ENCODE data around the gene TMED6.
A peak's percentile ranks its signal among the peaks of the same experiment; 100 is the strongest.
"Not testable (repeated sequence)": the region's sequence is repeated elsewhere in the genome, so short reads cannot be mapped to it uniquely, and the experiment has no call there.

TMED6 gene

GRCh38 chr16:69360070-69360469 is 8.5 kb upstream of the TMED6 start:
- not testable (repeated sequence) for DNase-seq (ENCODE audit: low read depth in 2 of 2)

GRCh38 chr16:69350536-69351133 is 951 bp downstream of the TMED6 start:
- DNase-seq (ENCODE audit: low read depth in 2 of 2), result no peak

GRCh38 chr16:69349536-69349935 is 2.0 kb downstream of the TMED6 start:
- DNase-seq (ENCODE audit: low read depth in 2 of 2), result no peak

- no peak for DNase-seq (ENCODE audit: low read depth in 2 of 2)
These were observed 3.4 kb downstream of the TMED6 start for GRCh38 chr16:69348222-69348621.

- DNase-seq (ENCODE audit: low read depth in 2 of 2), result no peak
These were observed 4.9 kb downstream of the TMED6 start for GRCh38 chr16:69346683-69347082.

- DNase-seq (ENCODE audit: low read depth in 2 of 2), result no peak
These were observed 5.7 kb downstream of the TMED6 start for GRCh38 chr16:69345923-69346322.

- no peak for DNase-seq (ENCODE audit: low read depth in 2 of 2)
These were observed 7.4 kb downstream of the TMED6 start for GRCh38 chr16:69344171-69344570.

- DNase-seq (ENCODE audit: low read depth in 2 of 2), result peak in 1 of 2 donors; percentile 22
These were observed 11.4 kb downstream of the TMED6 start for GRCh38 chr16:69340095-69340644.

GRCh38 chr16:69339289-69340094 is 12.1 kb downstream of the TMED6 start, which contains the start of the genes COG8 and NIP7:
COG8 (minus strand) TSS chr16:69339564; CDS start chr16:69339552, 12 bp downstream.
NIP7 (plus strand) TSS chr16:69339772; CDS start chr16:69339830, 58 bp downstream.
- peak; percentile 83 to 88 for DNase-seq (ENCODE audit: low read depth in 2 of 2)

GRCh38 chr16:69338557-69339288 is 12.9 kb downstream of the TMED6 start:
- peak; percentile 30 to 45 for DNase-seq (ENCODE audit: low read depth in 2 of 2)

- DNase-seq (ENCODE audit: low read depth in 2 of 2), result no peak
These were observed 16.9 kb downstream of the TMED6 start for GRCh38 chr16:69334696-69335095.

GRCh38 chr16:69330286-69331109 is 21.1 kb downstream of the TMED6 start, which contains the start of gene PDF:
PDF (minus strand) TSS chr16:69330588; CDS start chr16:69330570, 18 bp downstream.
- peak; percentile 82 to 83 for DNase-seq (ENCODE audit: low read depth in 2 of 2)

- peak in 1 of 2 donors; percentile 30 for DNase-seq (ENCODE audit: low read depth in 2 of 2)
These were observed 22.0 kb downstream of the TMED6 start for GRCh38 chr16:69329369-69330285.

GRCh38 chr16:69328854-69329316 is 22.7 kb downstream of the TMED6 start:
- DNase-seq (ENCODE audit: low read depth in 2 of 2), result no peak

GRCh38 chr16:69327585-69328310 is 23.8 kb downstream of the TMED6 start:
- no peak for DNase-seq (ENCODE audit: low read depth in 2 of 2)

- DNase-seq (ENCODE audit: low read depth in 2 of 2), result no peak
These were observed 25.3 kb downstream of the TMED6 start for GRCh38 chr16:69326172-69326873.

GRCh38 chr16:69325784-69326171 is 25.8 kb downstream of the TMED6 start:
- DNase-seq (ENCODE audit: low read depth in 2 of 2), result no peak

- no peak for DNase-seq (ENCODE audit: low read depth in 2 of 2)
These were observed 26.9 kb downstream of the TMED6 start for GRCh38 chr16:69324585-69325253.
